HepG2 (cell line): ENCODE results near the gene LMTK2. TPM values are rescaled to one million over a fixed set of nuclear protein-coding genes. Genes with fewer than 3 reads are reported as not detected.
A peak's percentile ranks its signal among the peaks of the same experiment; 100 is the strongest.

Source experiments
- CHD2 ChIP-seq: IDR thresholded peaks from 2 replicates; pipeline ENCODE4 v1.6.1; 2011; ENCODE audit warnings: low read depth, low read length, improper control_type of control experiment
- EEA1 ChIP-seq: sonication (generic); formaldehyde crosslinking; IDR thresholded peaks from 2 replicates; pipeline ENCODE4 v1.5.1; 2020; ENCODE audit warnings: mild to moderate bottlenecking, missing genetic modification reagents, borderline replicate concordance
- HCFC1 ChIP-seq: fragments of 150-350 bp; IDR thresholded peaks from 2 replicates; pipeline ENCODE4 v1.6.1; 2014; ENCODE audit warnings: low read depth, low read length
- HNRNPLL ChIP-seq: fragments of 200-400 bp; formaldehyde crosslinking; IDR thresholded peaks from 2 replicates; pipeline ENCODE4 v1.6.1; 2017; ENCODE audit warnings: mild to moderate bottlenecking, low read depth, low read length; ENCODE audit not compliant: poor library complexity, severe bottlenecking
- LCORL ChIP-seq, 2 experiments: fragments of 450-650 bp in 1 of 2; sonication (generic) in 1 of 2; formaldehyde crosslinking in 1 of 2; IDR thresholded peaks; 2 replicates each; pipeline versions ENCODE4 v1.5.0 to v1.6.1; 2017 to 2020; ENCODE audit warnings: antibody characterized with exemption in 1 of 2, missing genetic modification reagents in 1 of 2
- MATR3 ChIP-seq: sonication (generic); formaldehyde crosslinking; IDR thresholded peaks from 2 replicates; pipeline ENCODE4 v1.4.0; 2020; ENCODE audit warnings: missing genetic modification reagents
- MED1 ChIP-seq: sonication (generic); formaldehyde crosslinking; IDR thresholded peaks from 2 replicates; pipeline ENCODE4 v1.4.0; 2020; ENCODE audit warnings: missing genetic modification reagents
- MIER3 ChIP-seq: IDR thresholded peaks from 2 replicates; pipeline ENCODE4 v1.6.1; 2016; ENCODE audit warnings: missing compliant biosample characterization, borderline replicate concordance
- MZF1 ChIP-seq: sonication (generic); formaldehyde crosslinking; IDR thresholded peaks from 2 replicates; pipeline ENCODE4 v1.8.1; 2023; ENCODE audit warnings: mild to moderate bottlenecking, missing genetic modification reagents, borderline replicate concordance
- NR0B2 ChIP-seq: sonication (generic); formaldehyde crosslinking; IDR thresholded peaks from 2 replicates; pipeline ENCODE4 v1.4.0; 2020; ENCODE audit warnings: mild to moderate bottlenecking, missing genetic modification reagents
- POGZ ChIP-seq: sonication (generic); formaldehyde crosslinking; IDR thresholded peaks from 2 replicates; pipeline ENCODE4 v1.4.0; 2020; ENCODE audit warnings: mild to moderate bottlenecking, missing genetic modification reagents
- SMYD3 ChIP-seq: sonication (generic); formaldehyde crosslinking; IDR thresholded peaks from 2 replicates; pipeline ENCODE4 v1.8.1; 2023; ENCODE audit warnings: mild to moderate bottlenecking, missing genetic modification reagents
- SP2 ChIP-seq: sonication (generic); formaldehyde crosslinking; IDR thresholded peaks from 2 replicates; pipeline ENCODE4 v1.5.1; 2020; ENCODE audit warnings: mild to moderate bottlenecking, missing genetic modification reagents
- TBX2 ChIP-seq: sonication (generic); formaldehyde crosslinking; IDR thresholded peaks from 2 replicates; pipeline ENCODE4 v1.5.0; 2020; ENCODE audit warnings: missing genetic modification reagents, mild to moderate bottlenecking, borderline replicate concordance
- ZNF382 ChIP-seq: sonication (generic); formaldehyde crosslinking; IDR thresholded peaks from 2 replicates; pipeline ENCODE4 v1.5.0; 2020; ENCODE audit warnings: missing genetic modification reagents, mild to moderate bottlenecking, borderline replicate concordance
- ZNF510 ChIP-seq: sonication (generic); formaldehyde crosslinking; IDR thresholded peaks from 2 replicates; pipeline ENCODE4 v1.4.0; 2020; ENCODE audit warnings: low read depth, mild to moderate bottlenecking, missing genetic modification reagents
- ZNF567 ChIP-seq: sonication (generic); formaldehyde crosslinking; IDR thresholded peaks from 2 replicates; pipeline ENCODE4 v1.8.1; 2023; ENCODE audit warnings: mild to moderate bottlenecking, missing genetic modification reagents, borderline replicate concordance
- ZNF615 ChIP-seq: sonication (generic); formaldehyde crosslinking; IDR thresholded peaks from 2 replicates; pipeline ENCODE4 v1.5.0; 2020; ENCODE audit warnings: mild to moderate bottlenecking, missing genetic modification reagents, borderline replicate concordance
- ZNF747 ChIP-seq: sonication (generic); formaldehyde crosslinking; IDR thresholded peaks from 2 replicates; pipeline ENCODE4 v1.8.1; 2023; ENCODE audit warnings: missing genetic modification reagents, mild to moderate bottlenecking, borderline replicate concordance
- polyA plus RNA-seq, 8 experiments: library from polyadenylated mRNA; depleted of rRNA in 3 of 8; stranded (reverse) in 7 of 8; unstranded in 1 of 8; fragments of >200 nt; fragmentation: Illumina TruSeq in 4 of 8; extraction: Trizol in 4 of 8; gene quantifications; 2 replicates each; pipeline versions ENCODE4 v1.2.1 to v1.2.3, GENCODE V29; 2011 to 2016; ENCODE audit warnings: low read depth in 4 of 8, missing spikeins in 1 of 8, mixed read lengths in 1 of 8; ENCODE audit not compliant: insufficient read depth in 1 of 8
- total RNA-seq, 5 experiments: library from RNA; depleted of rRNA; stranded (reverse); fragments of >200 nt; fragmentation: Illumina TruSeq; extraction: Trizol; gene quantifications; 2 replicates each; pipeline ENCODE4 v1.2.3, GENCODE V29; 2016; ENCODE audit warnings: low read depth in 1 of 5
- TF ChIP-seq, protein P1 (sequence below): IDR thresholded peaks from 2 replicates; pipeline ENCODE4 v1.6.1; 2012; ENCODE audit warnings: inconsistent platforms
- TF ChIP-seq, protein P2 (sequence below): sonication (generic); formaldehyde crosslinking; IDR thresholded peaks from 2 replicates; pipeline ENCODE4 v1.4.0; 2020; ENCODE audit warnings: mild to moderate bottlenecking, missing genetic modification reagents
- TF ChIP-seq, protein P3 (sequence below): sonication (generic); formaldehyde crosslinking; IDR thresholded peaks from 2 replicates; pipeline ENCODE4 v1.4.0; 2020; ENCODE audit warnings: missing genetic modification reagents
- TF ChIP-seq, protein P4 (sequence below): sonication (generic); formaldehyde crosslinking; IDR thresholded peaks from 2 replicates; pipeline ENCODE4 v1.8.1; 2023; ENCODE audit warnings: mild to moderate bottlenecking, missing genetic modification reagents

Gene LMTK2
- total and polyA plus RNA-seq, 2 of the 13 experiments (the other 11 are each of a cell fraction or from before 2014, with no cell fraction given) = 9.5 to 11.7 TPM

DNA sequence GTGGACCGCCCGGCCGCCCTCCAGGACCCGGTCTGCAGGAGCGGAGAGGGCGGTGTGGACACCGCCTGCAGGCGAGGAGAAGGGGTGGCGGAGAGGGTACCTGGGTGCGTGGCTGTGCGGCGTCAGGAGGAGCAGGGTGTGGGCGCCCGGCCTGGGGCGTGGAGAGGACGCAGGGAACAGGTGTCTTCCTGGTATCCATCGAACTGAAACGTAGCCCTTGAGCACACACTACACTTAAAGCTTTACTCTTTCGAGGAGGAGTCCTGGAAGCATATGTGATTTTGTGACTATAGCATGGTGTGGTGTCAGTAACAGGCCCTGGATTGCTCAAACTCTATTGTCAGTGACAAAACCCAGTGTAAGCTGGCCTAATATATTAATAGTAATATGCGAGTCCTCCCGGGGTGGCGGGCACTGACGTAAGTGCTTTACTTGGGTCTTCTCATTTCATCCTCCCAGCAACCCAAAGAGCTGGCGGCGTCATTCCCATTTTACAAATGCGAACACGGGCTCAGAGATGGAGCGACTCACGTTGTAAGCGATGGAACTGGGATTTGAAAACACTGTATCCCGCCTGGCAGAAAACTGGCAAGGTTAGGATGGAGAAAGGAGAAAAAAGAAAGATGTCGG is 145.9 kb downstream of the LMTK2 start (continued):
- TF ChIP-seq, protein P1, sequence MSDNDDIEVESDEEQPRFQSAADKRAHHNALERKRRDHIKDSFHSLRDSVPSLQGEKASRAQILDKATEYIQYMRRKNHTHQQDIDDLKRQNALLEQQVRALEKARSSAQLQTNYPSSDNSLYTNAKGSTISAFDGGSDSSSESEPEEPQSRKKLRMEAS = no peak; the same call in 1 of the 2 replicates
- TF ChIP-seq, protein P2, sequence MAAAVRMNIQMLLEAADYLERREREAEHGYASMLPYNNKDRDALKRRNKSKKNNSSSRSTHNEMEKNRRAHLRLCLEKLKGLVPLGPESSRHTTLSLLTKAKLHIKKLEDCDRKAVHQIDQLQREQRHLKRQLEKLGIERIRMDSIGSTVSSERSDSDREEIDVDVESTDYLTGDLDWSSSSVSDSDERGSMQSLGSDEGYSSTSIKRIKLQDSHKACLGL = no peak
- TF ChIP-seq ZNF382 (CRISPR knock-in tag) (no peak), NR0B2 (0 out of 2 replicates have a peak, but pooled peaks have one; percentile 18), MZF1 (no peak), ZNF615 (CRISPR knock-in tag) (no peak), MATR3 (CRISPR knock-in tag) (no peak), POGZ (CRISPR knock-in tag) (no peak), SP2 (CRISPR knock-in tag) (no peak), ZNF510 (CRISPR knock-in tag) (no peak), CHD2 (no peak), LCORL (IDR thresholded peaks at IDR 0.05) (no peak), LCORL (CRISPR knock-in tag; IDR thresholded peaks at IDR 0.05) (0 out of 2 replicates have a peak, but pooled peaks have one; percentile 73), HCFC1 (no peak), SMYD3 (CRISPR knock-in tag) (no peak), MED1 (CRISPR knock-in tag) (no peak; the same call in 1 of the 2 replicates), ZNF747 (CRISPR knock-in tag) (no peak), ZNF567 (no peak), MIER3 (CRISPR knock-in tag) (no peak), HNRNPLL (no peak), TBX2 (0 out of 2 replicates have a peak, but pooled peaks have one; percentile 7), EEA1 (CRISPR knock-in tag) (no peak)
- TF ChIP-seq, protein P3, sequence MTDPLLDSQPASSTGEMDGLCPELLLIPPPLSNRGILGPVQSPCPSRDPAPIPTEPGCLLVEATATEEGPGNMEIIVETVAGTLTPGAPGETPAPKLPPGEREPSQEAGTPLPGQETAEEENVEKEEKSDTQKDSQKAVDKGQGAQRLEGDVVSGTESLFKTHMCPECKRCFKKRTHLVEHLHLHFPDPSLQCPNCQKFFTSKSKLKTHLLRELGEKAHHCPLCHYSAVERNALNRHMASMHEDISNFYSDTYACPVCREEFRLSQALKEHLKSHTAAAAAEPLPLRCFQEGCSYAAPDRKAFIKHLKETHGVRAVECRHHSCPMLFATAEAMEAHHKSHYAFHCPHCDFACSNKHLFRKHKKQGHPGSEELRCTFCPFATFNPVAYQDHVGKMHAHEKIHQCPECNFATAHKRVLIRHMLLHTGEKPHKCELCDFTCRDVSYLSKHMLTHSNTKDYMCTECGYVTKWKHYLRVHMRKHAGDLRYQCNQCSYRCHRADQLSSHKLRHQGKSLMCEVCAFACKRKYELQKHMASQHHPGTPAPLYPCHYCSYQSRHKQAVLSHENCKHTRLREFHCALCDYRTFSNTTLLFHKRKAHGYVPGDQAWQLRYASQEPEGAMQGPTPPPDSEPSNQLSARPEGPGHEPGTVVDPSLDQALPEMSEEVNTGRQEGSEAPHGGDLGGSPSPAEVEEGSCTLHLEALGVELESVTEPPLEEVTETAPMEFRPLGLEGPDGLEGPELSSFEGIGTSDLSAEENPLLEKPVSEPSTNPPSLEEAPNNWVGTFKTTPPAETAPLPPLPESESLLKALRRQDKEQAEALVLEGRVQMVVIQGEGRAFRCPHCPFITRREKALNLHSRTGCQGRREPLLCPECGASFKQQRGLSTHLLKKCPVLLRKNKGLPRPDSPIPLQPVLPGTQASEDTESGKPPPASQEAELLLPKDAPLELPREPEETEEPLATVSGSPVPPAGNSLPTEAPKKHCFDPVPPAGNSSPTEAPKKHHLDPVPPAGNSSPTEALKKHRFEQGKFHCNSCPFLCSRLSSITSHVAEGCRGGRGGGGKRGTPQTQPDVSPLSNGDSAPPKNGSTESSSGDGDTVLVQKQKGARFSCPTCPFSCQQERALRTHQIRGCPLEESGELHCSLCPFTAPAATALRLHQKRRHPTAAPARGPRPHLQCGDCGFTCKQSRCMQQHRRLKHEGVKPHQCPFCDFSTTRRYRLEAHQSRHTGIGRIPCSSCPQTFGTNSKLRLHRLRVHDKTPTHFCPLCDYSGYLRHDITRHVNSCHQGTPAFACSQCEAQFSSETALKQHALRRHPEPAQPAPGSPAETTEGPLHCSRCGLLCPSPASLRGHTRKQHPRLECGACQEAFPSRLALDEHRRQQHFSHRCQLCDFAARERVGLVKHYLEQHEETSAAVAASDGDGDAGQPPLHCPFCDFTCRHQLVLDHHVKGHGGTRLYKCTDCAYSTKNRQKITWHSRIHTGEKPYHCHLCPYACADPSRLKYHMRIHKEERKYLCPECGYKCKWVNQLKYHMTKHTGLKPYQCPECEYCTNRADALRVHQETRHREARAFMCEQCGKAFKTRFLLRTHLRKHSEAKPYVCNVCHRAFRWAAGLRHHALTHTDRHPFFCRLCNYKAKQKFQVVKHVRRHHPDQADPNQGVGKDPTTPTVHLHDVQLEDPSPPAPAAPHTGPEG (CRISPR knock-in tag) = no peak; the same call in 1 of the 2 replicates
- TF ChIP-seq, protein P4, sequence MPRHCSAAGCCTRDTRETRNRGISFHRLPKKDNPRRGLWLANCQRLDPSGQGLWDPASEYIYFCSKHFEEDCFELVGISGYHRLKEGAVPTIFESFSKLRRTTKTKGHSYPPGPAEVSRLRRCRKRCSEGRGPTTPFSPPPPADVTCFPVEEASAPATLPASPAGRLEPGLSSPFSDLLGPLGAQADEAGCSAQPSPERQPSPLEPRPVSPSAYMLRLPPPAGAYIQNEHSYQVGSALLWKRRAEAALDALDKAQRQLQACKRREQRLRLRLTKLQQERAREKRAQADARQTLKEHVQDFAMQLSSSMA (CRISPR knock-in tag) = peak; percentile 28; the same call in 1 of the 2 replicates
